ENCODE data around the gene RUNX3.

Gene RUNX3

GRCh38 chr1:24905979-24906720, 23.9 kb downstream of the RUNX3 start:
- no peak for TF ChIP-seq CTCF (IDR thresholded peaks at IDR 0.05; ENCODE audit: borderline replicate concordance, insufficient read depth, low read depth, low read length)
- H3K4me3 ChIP-seq (ENCODE audit: low read depth, low read length), result no peak overlapping the region

GRCh38 chr1:24905355-24905978, 24.6 kb downstream of the RUNX3 start:
- no peak for TF ChIP-seq CTCF (IDR thresholded peaks at IDR 0.05; ENCODE audit: borderline replicate concordance, insufficient read depth, low read depth, low read length)
- no peak overlapping the region for H3K4me3 ChIP-seq (ENCODE audit: low read depth, low read length)

GRCh38 chr1:24904731-24905354, 25.2 kb downstream of the RUNX3 start:
- TF ChIP-seq CTCF (IDR thresholded peaks at IDR 0.05; ENCODE audit: borderline replicate concordance, insufficient read depth, low read depth, low read length), result no peak
- H3K4me3 ChIP-seq (ENCODE audit: low read depth, low read length), result no peak overlapping the region

GRCh38 chr1:24903955-24904730, 25.9 kb downstream of the RUNX3 start:
- no peak for TF ChIP-seq CTCF (IDR thresholded peaks at IDR 0.05; ENCODE audit: borderline replicate concordance, insufficient read depth, low read depth, low read length)
- H3K4me3 ChIP-seq (ENCODE audit: low read depth, low read length), result no peak overlapping the region

- no peak overlapping the region for H3K4me3 ChIP-seq (ENCODE audit: low read depth, low read length)
- TF ChIP-seq CTCF (IDR thresholded peaks at IDR 0.05; ENCODE audit: borderline replicate concordance, insufficient read depth, low read depth, low read length), result no peak
These were observed 26.5 kb downstream of the RUNX3 start for GRCh38 chr1:24903560-24903954.

GRCh38 chr1:24903011-24903461, 27.0 kb downstream of the RUNX3 start:
- H3K4me3 ChIP-seq (ENCODE audit: low read depth, low read length), result no peak overlapping the region
- TF ChIP-seq CTCF (IDR thresholded peaks at IDR 0.05; ENCODE audit: borderline replicate concordance, insufficient read depth, low read depth, low read length), result no peak
